B cell (primary cell): Measurements from ENCODE around the gene NDRG3. TPM values are rescaled to one million over a fixed set of nuclear protein-coding genes. Genes with fewer than 3 reads are reported as not detected.

Experiments
- ATAC-seq: fragments of 200-7000 bp; cut with Tn5 transposase; one replicate; pipeline ENCODE4 v1.10.0; 2021; ENCODE audit warnings: low read depth, mild to moderate bottlenecking, moderate number of reproducible peaks, moderate library complexity
- CTCF ChIA-PET: fragments of 350-600 bp; sonication (Branson Sonifier 250); formaldehyde crosslinking; loops from one replicate; lab custom pipeline; 2021; ENCODE audit warnings: antibody characterized with exemption, inconsistent platforms; lab: Charles Lee
- POLR2A ChIA-PET: fragments of 350-600 bp; sonication (Branson Sonifier 250); formaldehyde crosslinking; loops from one replicate; lab custom pipeline; 2021; ENCODE audit warnings: antibody characterized with exemption; lab: Charles Lee
- DNase-seq: peaks from one replicate; pipeline ENCODE4 v3.0.0; 2013
- H2AFZ ChIP-seq: 2 replicates; pipeline ENCODE4 v1.6.1; 2012; ENCODE audit warnings: mild to moderate bottlenecking, low read depth, low read length; ENCODE audit not compliant: insufficient read depth, poor library complexity, severe bottlenecking
- H3K27ac ChIP-seq, 2 donors: 1 replicate in 1 of 2; 2 replicates in 1 of 2; pipeline ENCODE4 v1.5.1; 2012 to 2013; ENCODE audit warnings: low read length in 2 of 2, mild to moderate bottlenecking in 2 of 2, moderate library complexity in 1 of 2
- H3K27me3 ChIP-seq, 4 experiments: fragments of 200-600 bp in 1 of 4; sonication (generic) in 1 of 4; replicated peaks in 1 of 4; 1 replicate in 2 of 4; 2 replicates in 2 of 4; pipeline versions ENCODE4 v1.6.1 to v1.7.0; 2013 to 2016; ENCODE audit warnings: low read length in 3 of 4, mild to moderate bottlenecking in 2 of 4, mixed read lengths in 1 of 4, moderate library complexity in 1 of 4; ENCODE audit not compliant: insufficient read depth in 4 of 4, control insufficient read depth in 3 of 4; ENCODE audit errors: control extremely low read depth in 1 of 4
- H3K36me3 ChIP-seq, 2 experiments: replicated peaks in 1 of 2; 1 replicate in 1 of 2; 2 replicates in 1 of 2; pipeline versions ENCODE4 v1.6.1 to v1.7.1; 2013; ENCODE audit warnings: low read length in 1 of 2; ENCODE audit not compliant: insufficient read depth in 2 of 2, control insufficient read depth in 1 of 2; ENCODE audit errors: control extremely low read depth in 1 of 2, extremely low read depth in 1 of 2
- H3K4me1 ChIP-seq, 2 donors: fragments of 200-600 bp in 1 of 2; sonication (generic) in 1 of 2; 1 replicate in 1 of 2; 2 replicates in 1 of 2; pipeline versions ENCODE4 v1.5.1 to v1.6.1; 2013 to 2017; ENCODE audit warnings: low read length in 2 of 2; ENCODE audit not compliant: control insufficient read depth in 2 of 2, insufficient read depth in 2 of 2
- H3K4me2 ChIP-seq: replicated peaks from 2 replicates; pipeline ENCODE3; 2012; ENCODE audit warnings: mild to moderate bottlenecking, low read depth, low read length; ENCODE audit not compliant: poor library complexity, severe bottlenecking
- H3K4me3 ChIP-seq, 5 experiments: fragments of 200-600 bp in 1 of 5; sonication (generic) in 1 of 5; 1 replicate in 3 of 5; 2 replicates in 2 of 5; pipeline versions ENCODE4 v1.5.1 to v1.7.0; 2011 to 2016; ENCODE audit warnings: low read length in 4 of 5, mild to moderate bottlenecking in 4 of 5, low read depth in 2 of 5, control low read depth in 1 of 5, moderate library complexity in 1 of 5; ENCODE audit not compliant: insufficient read depth in 1 of 5; ENCODE audit errors: control extremely low read depth in 1 of 5, extremely low read depth in 1 of 5
- H3K79me2 ChIP-seq: fragments of 200-600 bp; sonication (generic); one replicate; pipeline ENCODE4 v1.6.0; 2016; ENCODE audit warnings: low read length; ENCODE audit not compliant: control insufficient read depth, insufficient read depth
- H3K9ac ChIP-seq: fragments of 200-600 bp; sonication (generic); 2 replicates; pipeline ENCODE4 v1.6.1; 2017; ENCODE audit warnings: mild to moderate bottlenecking, low read length, moderate library complexity
- H3K9me3 ChIP-seq, 3 donors: one replicate each; pipeline versions ENCODE4 v1.6.1 to v1.7.1; 2013; ENCODE audit warnings: low read length in 2 of 3; ENCODE audit not compliant: control insufficient read depth in 2 of 3, insufficient read depth in 1 of 3; ENCODE audit errors: control extremely low read depth in 1 of 3
- H4K20me1 ChIP-seq: 2 replicates; pipeline ENCODE4 v1.6.0; 2012; ENCODE audit warnings: mild to moderate bottlenecking, low read length; ENCODE audit not compliant: insufficient read depth, control insufficient read depth, poor library complexity, severe bottlenecking
- H3K27ac Mint-ChIP-seq: one replicate; pipeline ENCODE4 v1.8.0; 2021; ENCODE audit warnings: mixed read lengths
- H3K27me3 Mint-ChIP-seq: one replicate; pipeline ENCODE4 v1.8.0; 2021; ENCODE audit warnings: mixed read lengths
- H3K4me1 Mint-ChIP-seq: one replicate; pipeline ENCODE4 v1.8.0; 2021; ENCODE audit warnings: mixed read lengths
- H3K4me3 Mint-ChIP-seq: one replicate; pipeline ENCODE4 v1.8.0; 2021; ENCODE audit warnings: mixed read lengths
- H3K9me3 Mint-ChIP-seq: one replicate; pipeline ENCODE4 v1.8.0; 2022; ENCODE audit warnings: mixed read lengths; ENCODE audit not compliant: insufficient read depth
- EZH2 ChIP-seq: IDR thresholded peaks from 2 replicates; pipeline ENCODE4 v1.6.1; 2012; ENCODE audit warnings: borderline replicate concordance, low read depth, mild to moderate bottlenecking, moderate library complexity, low read length; ENCODE audit not compliant: insufficient read depth, poor library complexity, severe bottlenecking
- WGBS: methylation state at CpG from one replicate; pipeline ENCODE4 v1.1.5; 2013; ENCODE audit warnings: missing lambda C conversion rate; ENCODE audit not compliant: insufficient coverage; 5-methylcytosine and 5-hydroxymethylcytosine counted together
- intact Hi-C: fragments of 100-400 bp; cut with micrococcal nuclease; formaldehyde crosslinking; loops from one replicate; pipeline ENCODE4 v1.10.0; 2022
- polyA plus RNA-seq: library from polyadenylated mRNA; depleted of rRNA; stranded (reverse); fragments of >200 nt; gene quantifications from 2 replicates; pipeline ENCODE4 v1.2.3, GENCODE V29; 2012
- total RNA-seq, 2 donors: library from RNA; stranded (reverse); fragments of 120-200 nt in 1 of 2; gene quantifications; 1 replicate in 1 of 2; 2 replicates in 1 of 2; pipeline versions ENCODE4 v1.2.3 to v1.2.4, GENCODE V29; 2013 to 2022
- TF ChIP-seq, protein P1 (sequence below): fragments of 200-600 bp; IDR thresholded peaks from one replicate; pipeline ENCODE4 v1.8.0; 2022; ENCODE audit warnings: antibody characterized with exemption, mild to moderate bottlenecking

Gene NDRG3
- total and polyA plus RNA-seq, 2 donors (not counting 1 experiment from before 2014, with no cell fraction given): 15.7 to 26.1 TPM

DNA sequence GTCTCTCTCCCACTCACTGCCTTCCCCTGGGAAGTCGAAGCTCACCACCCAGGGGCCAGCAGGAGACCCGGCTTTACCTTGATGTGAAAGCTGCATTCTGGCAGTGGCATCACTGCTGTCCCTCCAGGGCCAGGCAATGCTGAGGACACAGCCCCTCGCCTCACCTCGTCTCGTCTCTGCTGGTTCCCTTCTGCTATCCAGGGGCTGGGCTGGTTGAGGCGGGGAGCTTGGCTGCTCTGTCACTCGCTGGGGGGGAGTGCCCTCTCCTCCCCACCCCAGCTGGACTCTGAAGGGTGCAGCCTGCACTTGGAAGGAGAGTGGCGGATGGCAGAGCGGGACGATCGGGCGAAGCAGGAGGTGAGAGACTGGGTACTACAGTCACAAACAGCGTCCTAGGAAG, 40.4 kb upstream of the NDRG3 start:
- POLR2A ChIA-PET: no interaction called here

DNA sequence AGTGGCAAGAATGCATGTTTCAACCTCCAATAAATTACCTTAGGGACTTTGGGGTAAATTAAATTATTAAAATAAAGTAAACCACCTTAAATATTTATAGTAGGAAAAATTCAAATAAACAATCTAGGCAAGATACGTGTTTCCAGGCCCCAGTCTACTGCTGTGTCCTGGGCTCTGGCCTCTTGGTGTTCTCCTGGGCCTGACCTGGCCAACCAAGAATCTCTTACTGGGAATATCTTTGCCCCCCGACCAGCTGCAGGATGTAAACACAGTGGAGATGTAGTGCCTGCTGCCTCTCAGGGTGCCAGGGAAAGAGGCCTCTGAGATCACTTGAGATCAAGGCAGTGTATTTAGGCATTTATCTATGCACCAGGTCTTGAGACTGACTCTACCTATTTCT, 39.4 kb upstream of the NDRG3 start:
- H3K4me3 Mint-ChIP-seq: no peak overlapping the region
- no peaks in the 10 kb centered on the region for H3K27me3 Mint-ChIP-seq
- ATAC-seq: no peak
- intact Hi-C loops: no loop called here
- Histone ChIP-seq H3K27me3 (no peaks in the 10 kb centered on the region), H3K36me3 (peaks cover 3 to 19% of the 10 kb centered on the region in 2 experiments), H2AFZ (no peak overlapping the region), H3K4me3 (no peak overlapping the region), H3K4me1 (no peaks in the 10 kb centered on the region), H3K9ac (no peak overlapping the region), H3K9me3 (no peaks in the 10 kb centered on the region), H4K20me1 (no peaks in the 10 kb centered on the region), H3K79me2 (no peaks in the 10 kb centered on the region), H3K27ac (no peak overlapping the region), H3K4me2 (no peak overlapping the region)
- POLR2A ChIA-PET: no interaction called here
- CTCF ChIA-PET: no interaction called here
- no peak for DNase-seq
- H3K27ac Mint-ChIP-seq: no peak overlapping the region
- 89% methylated on average over 1 of the region's 2 CpGs for WGBS
- H3K9me3 Mint-ChIP-seq: no peaks in the 10 kb centered on the region
- TF ChIP-seq, protein P1, sequence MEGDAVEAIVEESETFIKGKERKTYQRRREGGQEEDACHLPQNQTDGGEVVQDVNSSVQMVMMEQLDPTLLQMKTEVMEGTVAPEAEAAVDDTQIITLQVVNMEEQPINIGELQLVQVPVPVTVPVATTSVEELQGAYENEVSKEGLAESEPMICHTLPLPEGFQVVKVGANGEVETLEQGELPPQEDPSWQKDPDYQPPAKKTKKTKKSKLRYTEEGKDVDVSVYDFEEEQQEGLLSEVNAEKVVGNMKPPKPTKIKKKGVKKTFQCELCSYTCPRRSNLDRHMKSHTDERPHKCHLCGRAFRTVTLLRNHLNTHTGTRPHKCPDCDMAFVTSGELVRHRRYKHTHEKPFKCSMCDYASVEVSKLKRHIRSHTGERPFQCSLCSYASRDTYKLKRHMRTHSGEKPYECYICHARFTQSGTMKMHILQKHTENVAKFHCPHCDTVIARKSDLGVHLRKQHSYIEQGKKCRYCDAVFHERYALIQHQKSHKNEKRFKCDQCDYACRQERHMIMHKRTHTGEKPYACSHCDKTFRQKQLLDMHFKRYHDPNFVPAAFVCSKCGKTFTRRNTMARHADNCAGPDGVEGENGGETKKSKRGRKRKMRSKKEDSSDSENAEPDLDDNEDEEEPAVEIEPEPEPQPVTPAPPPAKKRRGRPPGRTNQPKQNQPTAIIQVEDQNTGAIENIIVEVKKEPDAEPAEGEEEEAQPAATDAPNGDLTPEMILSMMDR: no peak
- TF ChIP-seq EZH2: no peak
- no peaks in the 10 kb centered on the region for H3K4me1 Mint-ChIP-seq

More for the DNA sequence above, 40.4 kb upstream of the NDRG3 start:
- Histone ChIP-seq H2AFZ (no peak overlapping the region), H3K9me3 (no peaks in the 10 kb centered on the region), H4K20me1 (no peaks in the 10 kb centered on the region), H3K27me3 (no peaks in the 10 kb centered on the region), H3K4me3 (no peak overlapping the region), H3K36me3 (peaks cover 3 to 19% of the 10 kb centered on the region in 2 experiments), H3K79me2 (peaks cover 1% of the 10 kb centered on the region), H3K4me1 (no peaks in the 10 kb centered on the region), H3K4me2 (no peak overlapping the region), H3K27ac (no peak overlapping the region), H3K9ac (no peak overlapping the region)
- intact Hi-C loops: no loop called here
- DNase-seq (no peak), ATAC-seq (no peak)
- WGBS: 98% methylated on average over 10 of the region's 13 CpGs
- TF ChIP-seq EZH2: no peak
- TF ChIP-seq, protein P1: no peak
- H3K4me3 Mint-ChIP-seq: no peak overlapping the region
- H3K27me3 Mint-ChIP-seq: no peaks in the 10 kb centered on the region
- no peaks in the 10 kb centered on the region for H3K4me1 Mint-ChIP-seq
- no peaks in the 10 kb centered on the region for H3K9me3 Mint-ChIP-seq
- H3K27ac Mint-ChIP-seq: no peak overlapping the region
- CTCF ChIA-PET: interaction anchor here (1.0 to 1.6 kb wide), 4 partner anchors 22 to 584 kb away, joined by 3 to 5 read pairs (median 4); no protein-coding TSS in a partner anchor
